ENCODE measurements around the gene TAF11L2.
"Not testable (repeated sequence)": the region's sequence is repeated elsewhere in the genome, so short reads cannot be mapped to it uniquely, and the experiment has no call there.

Gene TAF11L2

DNA sequence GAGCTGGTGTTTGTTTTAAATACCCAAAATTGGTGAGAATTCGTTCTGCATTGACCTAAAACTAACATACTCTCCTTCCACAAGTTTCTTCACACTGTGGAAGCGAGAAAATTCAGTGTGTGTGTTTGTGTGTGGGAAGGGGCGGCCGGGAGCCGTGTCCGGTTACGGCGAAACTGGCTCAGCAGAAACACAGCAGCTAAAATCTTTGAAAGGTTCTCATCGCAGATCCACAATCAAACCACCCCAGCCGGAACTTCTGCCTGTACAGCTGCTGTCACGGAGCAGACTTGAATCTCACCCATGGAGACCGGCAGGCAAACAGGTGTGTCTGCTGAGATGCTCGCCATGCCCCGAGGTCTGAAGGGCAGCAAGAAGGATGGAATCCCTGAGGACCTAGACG, 30.3 kb downstream of the TAF11L2 start, which contains the start of gene TAF11L6:
Gene TAF11L6 (plus strand): TSS at position 301 of the 400 bp plus-strand sequence.
- DNase-seq = not testable (repeated sequence)

Data from stimulated activated CD4-positive, alpha-beta T cell treated with anti-CD3 and anti-CD28 coated beads, Interleukin-4, amount 100 ng/mL, for 1 hour (primary cell).